Limb (tissue), 2 donors: ENCODE measurements around the gene MMP27.

ENCODE experiments used
- DNase-seq, 2 donors: peaks; one replicate each; pipeline ENCODE4 v3.0.0-alpha.2; 2016; ENCODE audit errors: extremely low spot score in 2 of 2

Gene MMP27

GRCh38 chr11:102703826-102704493 lies 1.6 kb downstream of the MMP27 start:
- no peak for DNase-seq

DNA sequence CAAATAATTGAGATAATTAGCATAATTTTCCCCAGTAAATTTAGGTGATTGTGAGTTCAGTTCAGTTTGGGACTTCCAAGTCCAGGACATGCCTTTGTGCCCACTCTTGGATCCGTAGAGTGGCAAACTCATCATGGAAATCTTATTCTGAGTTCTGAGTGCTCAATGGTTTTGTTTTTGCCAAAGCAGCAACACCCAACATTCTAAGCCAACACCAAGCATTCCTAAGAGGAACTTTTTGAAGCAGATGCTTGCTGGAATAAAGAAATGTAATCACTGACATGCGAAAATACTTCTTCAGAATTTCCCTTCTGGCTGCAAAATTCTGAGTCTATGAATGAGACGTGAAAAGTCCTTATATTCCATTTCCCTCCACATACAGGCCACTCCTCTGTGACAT lies 10.4 kb downstream of the MMP27 start:
- DNase-seq: no peak

GRCh38 chr11:102685754-102686153 lies 19.8 kb downstream of the MMP27 start:
- DNase-seq: no peak

DNA sequence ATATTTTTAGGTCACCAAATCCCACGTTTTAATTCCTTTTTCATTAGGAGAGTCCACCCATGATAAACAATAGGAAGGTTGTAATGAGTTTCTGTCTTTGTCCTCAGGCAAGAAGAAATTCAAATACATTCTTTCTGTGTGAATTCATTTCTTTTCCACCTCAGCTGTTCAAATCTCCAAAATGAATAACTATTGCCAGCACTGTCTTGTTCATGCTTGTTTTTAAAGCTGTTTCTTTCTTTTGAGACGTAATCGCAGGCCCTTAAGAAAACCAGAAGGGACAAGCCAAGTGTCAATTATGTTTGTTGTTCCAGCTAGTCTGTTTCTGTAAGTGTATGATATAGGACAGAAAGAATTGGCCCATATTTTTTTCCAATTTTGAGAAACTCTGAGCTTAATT lies 20.2 kb downstream of the MMP27 start:
- no peak for DNase-seq

- no peak for DNase-seq
Measured at GRCh38 chr11:102683277-102683676, 22.3 kb downstream of the MMP27 start.

- no peak for DNase-seq
Measured at GRCh38 chr11:102680945-102681344, 24.6 kb downstream of the MMP27 start.

GRCh38 chr11:102678022-102678421 lies 27.5 kb downstream of the MMP27 start:
- no peak for DNase-seq

- DNase-seq: no peak
Measured at GRCh38 chr11:102676084-102676483, 29.5 kb downstream of the MMP27 start.

DNA sequence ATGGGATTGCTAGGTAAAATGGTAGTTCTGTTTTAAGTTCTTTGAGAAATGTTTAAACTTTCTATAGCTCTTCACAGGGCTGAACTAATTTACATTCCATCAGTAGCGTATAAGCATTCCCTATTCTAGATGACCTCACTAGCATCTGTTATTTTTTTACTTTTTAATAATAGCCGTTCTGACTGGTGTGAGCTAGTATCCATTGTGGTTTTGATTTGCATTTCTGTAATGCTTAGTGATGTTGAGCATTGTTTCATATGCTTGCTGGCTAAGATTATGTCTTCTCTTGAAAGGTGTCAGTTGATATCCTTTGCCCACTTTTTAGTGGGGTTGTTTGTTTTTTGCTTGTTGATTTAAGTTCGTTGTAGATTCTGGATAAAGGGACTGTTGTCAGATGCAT lies 35.9 kb downstream of the MMP27 start:
- no peak for DNase-seq

- no peak for DNase-seq
Measured at GRCh38 chr11:102666331-102666957, 39.1 kb downstream of the MMP27 start.

- no peak for DNase-seq
Measured at GRCh38 chr11:102664001-102664752, 41.4 kb downstream of the MMP27 start.

GRCh38 chr11:102662607-102663006 lies 43.0 kb downstream of the MMP27 start:
- no peak for DNase-seq

DNA sequence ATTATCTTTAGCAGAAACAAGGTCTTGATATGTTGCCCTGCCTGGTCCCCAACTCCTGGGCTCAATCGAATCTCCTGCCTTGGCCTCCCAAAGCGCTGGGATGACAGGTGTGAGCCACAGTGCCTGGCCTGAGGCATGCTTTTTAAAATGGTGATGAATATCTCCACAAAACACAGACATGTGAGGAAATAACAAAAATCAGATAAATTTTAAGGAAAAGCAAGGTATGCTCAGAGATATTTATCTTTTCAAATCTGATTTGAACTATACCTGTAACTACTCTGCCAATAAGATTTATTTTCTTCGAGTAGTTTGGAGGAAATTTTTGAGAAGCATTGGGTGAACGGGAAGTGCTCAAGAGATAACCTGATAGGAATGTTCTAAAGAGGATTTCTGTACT lies 44.5 kb downstream of the MMP27 start:
- DNase-seq: no peak

DNA sequence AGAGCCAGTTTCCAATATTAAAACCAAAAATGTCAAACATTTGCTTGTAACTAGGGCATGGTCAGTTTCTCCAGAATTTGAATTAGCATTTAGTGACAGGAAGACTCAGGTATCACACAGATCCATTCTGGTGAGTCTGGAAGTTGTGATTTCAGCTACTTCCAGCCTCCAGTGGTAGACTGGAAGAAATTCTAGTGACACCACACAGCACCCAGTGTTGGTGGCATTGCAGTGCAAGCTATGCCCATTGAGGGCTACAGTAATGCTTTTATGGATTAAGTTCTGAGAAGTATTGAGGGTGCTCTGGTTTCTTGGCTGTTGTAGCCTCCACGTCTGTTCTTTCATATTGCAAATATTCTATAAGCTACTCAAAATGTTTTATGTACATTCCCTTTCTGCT lies 49.0 kb downstream of the MMP27 start:
- no peak for DNase-seq

DNA sequence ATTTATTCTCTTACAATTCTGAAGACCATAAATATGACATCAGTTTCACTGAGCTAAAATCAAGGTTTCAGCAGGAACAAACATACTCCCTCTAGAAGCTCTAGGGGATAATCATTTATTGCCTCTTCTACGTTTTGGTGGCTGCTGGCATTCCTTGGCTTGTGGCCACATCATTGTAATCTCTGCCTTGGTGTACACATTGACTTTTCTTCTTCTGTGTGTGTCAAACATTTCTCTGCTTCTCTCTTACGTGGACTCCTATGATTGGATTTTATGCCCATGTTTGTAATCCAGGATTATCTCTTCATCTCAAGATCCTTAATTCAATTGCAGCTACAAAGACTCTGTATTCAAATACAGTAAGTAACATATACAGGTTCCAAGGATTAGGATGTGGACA lies 50.0 kb downstream of the MMP27 start:
- no peak for DNase-seq

GRCh38 chr11:102654761-102655160 lies 50.8 kb downstream of the MMP27 start:
- no peak for DNase-seq

DNA sequence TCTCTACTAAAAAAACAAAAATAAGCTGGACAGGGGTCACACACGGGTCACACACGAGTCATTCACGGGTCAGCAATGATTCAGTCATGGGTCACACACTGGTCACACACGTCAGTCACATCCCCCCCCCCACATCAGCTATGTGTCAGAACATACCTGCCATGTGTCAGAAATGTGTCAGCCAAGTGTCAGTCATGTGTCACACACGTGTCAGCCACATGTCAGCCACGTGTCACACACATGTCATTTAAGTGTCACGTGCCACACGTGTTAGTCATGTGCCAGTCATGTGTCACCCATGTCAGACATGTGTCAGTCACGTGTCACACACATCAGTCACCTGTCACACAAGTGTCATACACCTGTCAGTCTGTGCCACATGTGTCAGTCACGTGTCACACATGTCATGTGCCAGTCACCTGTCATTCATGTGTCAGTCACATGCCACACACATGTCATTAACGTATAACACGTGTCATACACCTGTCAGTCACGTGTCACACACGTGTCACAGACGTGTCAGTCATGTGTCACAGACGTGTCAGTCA lies 51.8 kb downstream of the MMP27 start:
- no peak for DNase-seq

GRCh38 chr11:102647430-102647829 lies 58.1 kb downstream of the MMP27 start:
- no peak for DNase-seq

- no peak for DNase-seq
Measured at GRCh38 chr11:102643941-102644340, 61.6 kb downstream of the MMP27 start.
